ENCODE measurements around the gene PLP1. TPM values are rescaled to one million over a fixed set of nuclear protein-coding genes. Genes with fewer than 3 reads are reported as not detected.

Gene PLP1
- total and polyA plus RNA-seq, 2 experiments from 2014 or later, result 0.22 to 0.29 TPM

- Histone ChIP-seq H3K9ac (no peak overlapping the region), H3K4me3 (no peak overlapping the region), H3K9me3 (ENCODE audit: low read depth) (no peaks in the 10 kb centered on the region), H3K79me2 (ENCODE audit: insufficient read depth) (no peaks in the 10 kb centered on the region), H4K20me1 (ENCODE audit: insufficient read depth) (no peaks in the 10 kb centered on the region), H3K4me1 (ENCODE audit: insufficient read depth) (peaks cover 14% of the 10 kb centered on the region), H2AFZ (no peak overlapping the region), H3K9me2 (ENCODE audit: insufficient read depth) (no peaks in the 10 kb centered on the region), H3K4me2 (ENCODE audit: unreplicated experiment) (no peak overlapping the region), H3K27me3 (replicated peaks; ENCODE audit: insufficient read depth) (no peaks in the 10 kb centered on the region), H3F3A (ENCODE audit: insufficient read depth) (no peaks in the 10 kb centered on the region), H3K36me3 (ENCODE audit: low read depth) (no peaks in the 10 kb centered on the region), H3K27ac (peak overlapping the region; percentile 27; the same call in 1 of the 2 replicates)
- TF ChIP-seq EZH2phosphoT487 (IDR thresholded peaks at IDR 0.05; ENCODE audit: insufficient read depth, low read depth) (no peak), EZH2 (IDR thresholded peaks at IDR 0.05; ENCODE audit: insufficient read depth, poor library complexity, severe bottlenecking) (no peak)
- in situ Hi-C loops (cut with MboI), result loop anchor here (25.0 kb wide), 1 partner anchor 261 kb away; no protein-coding TSS in a partner anchor
- peak; percentile 51 for DNase-seq
Measured at GRCh38 chrX:103823591-103823990, 47.0 kb downstream of the PLP1 start.

DNA sequence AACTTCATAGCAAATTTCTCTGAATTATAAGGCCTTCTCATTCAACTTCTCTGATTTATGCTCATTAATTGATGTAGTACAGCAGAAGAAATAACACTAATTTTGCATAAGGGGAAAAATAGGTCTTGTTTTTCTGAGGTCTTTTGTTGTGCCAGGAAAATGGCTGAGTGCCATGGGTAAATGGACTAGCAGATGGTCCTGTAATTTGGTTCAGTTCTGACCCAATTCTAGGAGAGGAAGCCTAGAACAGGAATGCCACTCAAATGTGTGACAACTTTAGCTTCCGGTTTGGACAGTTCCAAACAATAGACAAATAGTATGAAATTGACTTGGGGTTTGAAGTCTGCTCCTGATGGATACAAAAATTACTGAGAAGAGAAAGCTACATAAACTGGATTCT lies 49.2 kb downstream of the PLP1 start:
- Histone ChIP-seq H3K4me3 (no peak overlapping the region), H4K20me1 (ENCODE audit: insufficient read depth) (no peaks in the 10 kb centered on the region), H2AFZ (no peak overlapping the region), H3K9me2 (ENCODE audit: insufficient read depth) (no peaks in the 10 kb centered on the region), H3K27me3 (replicated peaks; ENCODE audit: insufficient read depth) (no peaks in the 10 kb centered on the region), H3K4me2 (ENCODE audit: unreplicated experiment) (no peak overlapping the region), H3F3A (ENCODE audit: insufficient read depth) (no peaks in the 10 kb centered on the region), H3K36me3 (ENCODE audit: low read depth) (no peaks in the 10 kb centered on the region), H3K27ac (no peak overlapping the region), H3K9me3 (ENCODE audit: low read depth) (no peaks in the 10 kb centered on the region), H3K79me2 (ENCODE audit: insufficient read depth) (no peaks in the 10 kb centered on the region), H3K9ac (no peak overlapping the region), H3K4me1 (ENCODE audit: insufficient read depth) (0 out of 2 replicates have a peak, but pooled peaks cover 9% of the 10 kb centered on the region)
- DNase-seq, result no peak
- in situ Hi-C loops (cut with MboI), result loop anchor here (25.0 kb wide), 1 partner anchor 286 kb away; the partner anchor contains the start of gene ZCCHC18
- TF ChIP-seq EZH2phosphoT487 (IDR thresholded peaks at IDR 0.05; ENCODE audit: insufficient read depth, low read depth), result no peak
- no peak for TF ChIP-seq EZH2 (IDR thresholded peaks at IDR 0.05; ENCODE audit: insufficient read depth, poor library complexity, severe bottlenecking)
- WGBS, 2 experiments (ENCODE audit: low coverage in 1 of 2, low lambda C conversion rate in 2 of 2, missing lambda C conversion rate in 2 of 2), result 92 to 100% methylated on average over 1 of the region's 1 CpG

DNA sequence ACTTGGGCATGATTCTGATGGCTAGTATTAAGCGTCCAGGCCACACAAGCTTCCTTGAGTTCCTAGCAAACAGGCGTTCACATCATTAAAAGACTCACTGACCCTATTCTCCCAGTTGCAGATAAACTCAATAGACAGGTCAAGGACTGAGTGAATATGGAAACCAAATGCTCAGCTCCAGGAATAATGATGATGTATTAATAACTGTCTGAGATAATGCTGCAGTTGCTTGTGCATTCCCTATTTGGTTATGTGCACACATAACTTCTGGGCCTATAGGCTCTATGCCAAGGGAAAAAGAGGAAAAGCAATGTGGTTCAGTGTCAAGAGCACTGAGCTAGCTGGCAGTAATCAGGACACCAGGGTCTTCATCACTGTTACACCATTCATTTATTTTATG lies 51.9 kb downstream of the PLP1 start:
- no peak overlapping the region for H3K27ac ChIP-seq
- 94 to 100% methylated on average over 2 of the region's 2 CpGs for WGBS, 2 experiments (ENCODE audit: low coverage in 1 of 2, low lambda C conversion rate in 2 of 2, missing lambda C conversion rate in 2 of 2)

DNA sequence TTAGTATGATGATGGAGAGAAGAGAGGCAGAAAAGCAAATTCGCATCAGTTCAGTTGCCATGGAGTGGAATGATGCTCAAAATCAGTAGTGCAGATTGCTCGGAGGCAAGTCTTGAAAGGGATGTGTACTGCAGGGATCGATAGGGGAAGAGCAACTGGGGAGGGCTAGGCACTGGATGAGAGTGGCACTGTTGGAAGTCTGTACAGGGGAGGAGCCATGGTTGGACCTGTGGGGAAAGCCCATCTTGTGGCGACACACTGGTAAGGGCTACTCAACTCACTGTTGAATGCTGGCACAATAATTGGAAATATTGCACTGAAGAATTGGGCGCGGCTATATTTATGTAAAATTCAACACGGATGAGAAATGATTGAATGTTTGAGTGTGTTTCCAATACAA lies 54.2 kb downstream of the PLP1 start:
- TF ChIP-seq EZH2phosphoT487 (IDR thresholded peaks at IDR 0.05; ENCODE audit: insufficient read depth, low read depth) (no peak), EZH2 (IDR thresholded peaks at IDR 0.05; ENCODE audit: insufficient read depth, poor library complexity, severe bottlenecking) (no peak)
- Histone ChIP-seq H3F3A (ENCODE audit: insufficient read depth) (no peaks in the 10 kb centered on the region), H2AFZ (no peak overlapping the region), H3K9me2 (ENCODE audit: insufficient read depth) (no peaks in the 10 kb centered on the region), H3K9ac (no peak overlapping the region), H3K27ac (no peak overlapping the region), H3K4me1 (ENCODE audit: insufficient read depth) (no peaks in the 10 kb centered on the region), H3K36me3 (ENCODE audit: low read depth) (no peaks in the 10 kb centered on the region), H3K9me3 (ENCODE audit: low read depth) (no peaks in the 10 kb centered on the region), H3K4me3 (no peak overlapping the region), H4K20me1 (ENCODE audit: insufficient read depth) (no peaks in the 10 kb centered on the region), H3K79me2 (ENCODE audit: insufficient read depth) (no peaks in the 10 kb centered on the region), H3K4me2 (ENCODE audit: unreplicated experiment) (no peak overlapping the region), H3K27me3 (replicated peaks; ENCODE audit: insufficient read depth) (no peaks in the 10 kb centered on the region)
- WGBS, 2 experiments (ENCODE audit: low coverage in 1 of 2, low lambda C conversion rate in 2 of 2, missing lambda C conversion rate in 2 of 2), result 71 to 74% methylated on average over 7 of the region's 7 CpGs
- DNase-seq, result no peak
- in situ Hi-C loops (cut with MboI), result loop anchor here (25.0 kb wide), 1 partner anchor 281 kb away; the partner anchor contains the start of gene ZCCHC18

More for the DNA sequence above, 51.9 kb downstream of the PLP1 start:
- H3K9me2 ChIP-seq (ENCODE audit: insufficient read depth), result no peaks in the 10 kb centered on the region
- no peaks in the 10 kb centered on the region for H4K20me1 ChIP-seq (ENCODE audit: insufficient read depth)
- no peaks in the 10 kb centered on the region for H3K79me2 ChIP-seq (ENCODE audit: insufficient read depth)
- TF ChIP-seq EZH2 (IDR thresholded peaks at IDR 0.05; ENCODE audit: insufficient read depth, poor library complexity, severe bottlenecking) (no peak), EZH2phosphoT487 (IDR thresholded peaks at IDR 0.05; ENCODE audit: insufficient read depth, low read depth) (no peak)
- H3K4me3 ChIP-seq, result no peak overlapping the region
- H3K27me3 ChIP-seq (replicated peaks; ENCODE audit: insufficient read depth), result no peaks in the 10 kb centered on the region
- no peaks in the 10 kb centered on the region for H3K36me3 ChIP-seq (ENCODE audit: low read depth)
- H3F3A ChIP-seq (ENCODE audit: insufficient read depth), result no peaks in the 10 kb centered on the region
- 0 out of 2 replicates have a peak, but pooled peaks cover 6% of the 10 kb centered on the region for H3K4me1 ChIP-seq (ENCODE audit: insufficient read depth)
- in situ Hi-C loops (cut with MboI), result loop anchor here (25.0 kb wide), 1 partner anchor 284 kb away; the partner anchor contains the start of gene ZCCHC18
- H3K9ac ChIP-seq, result no peak overlapping the region
- H3K9me3 ChIP-seq (ENCODE audit: low read depth), result no peaks in the 10 kb centered on the region
- H2AFZ ChIP-seq, result no peak overlapping the region
- DNase-seq, result no peak
- H3K4me2 ChIP-seq (ENCODE audit: unreplicated experiment), result no peak overlapping the region

Measured in GM23248 (cell line).